ENCODE measurements around the gene QRICH2.
A peak's percentile ranks its signal among the peaks of the same experiment; 100 is the strongest.

QRICH2 gene

DNA sequence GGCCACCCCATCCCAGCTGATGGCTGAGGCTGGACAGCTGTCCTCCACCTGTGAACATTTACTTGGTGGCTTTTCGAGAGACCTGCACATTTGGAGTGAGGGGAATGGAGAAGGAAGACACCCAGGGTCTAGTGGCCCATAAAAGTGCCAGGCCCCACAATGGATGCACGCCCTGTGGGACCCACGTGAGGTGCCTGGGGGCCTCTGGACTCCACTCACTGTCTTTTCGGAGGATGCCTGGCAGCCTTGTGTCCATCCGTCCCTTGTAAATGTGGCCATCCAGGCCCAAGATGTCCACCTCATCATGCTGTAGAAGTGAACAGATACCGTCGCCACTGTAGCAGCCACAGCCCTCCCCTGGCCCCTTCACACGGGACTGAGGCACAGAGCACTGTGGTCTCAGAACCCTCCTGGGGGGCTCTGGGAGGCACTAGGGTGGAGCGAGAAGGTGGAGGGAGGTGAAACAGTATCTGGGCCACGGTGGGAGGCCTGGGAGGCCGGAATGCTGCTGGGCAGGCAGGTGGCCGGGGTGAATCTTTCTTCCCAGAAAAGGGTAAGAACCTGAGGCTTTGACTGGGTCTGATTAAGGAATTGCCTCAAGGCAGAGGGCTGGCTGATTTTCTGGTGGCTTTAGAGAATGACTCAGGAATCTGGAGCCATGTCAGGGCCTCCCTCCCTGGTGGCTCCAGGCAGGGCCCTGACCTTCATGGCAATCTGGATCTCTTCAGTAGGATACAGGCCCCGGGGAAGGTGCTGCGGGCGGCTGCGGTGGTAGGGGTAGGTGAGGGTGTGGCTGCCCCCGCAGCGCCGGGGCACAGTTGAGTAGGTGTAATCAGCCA lies 31.4 kb downstream of the QRICH2 start:
- no peak for DNase-seq

DNA sequence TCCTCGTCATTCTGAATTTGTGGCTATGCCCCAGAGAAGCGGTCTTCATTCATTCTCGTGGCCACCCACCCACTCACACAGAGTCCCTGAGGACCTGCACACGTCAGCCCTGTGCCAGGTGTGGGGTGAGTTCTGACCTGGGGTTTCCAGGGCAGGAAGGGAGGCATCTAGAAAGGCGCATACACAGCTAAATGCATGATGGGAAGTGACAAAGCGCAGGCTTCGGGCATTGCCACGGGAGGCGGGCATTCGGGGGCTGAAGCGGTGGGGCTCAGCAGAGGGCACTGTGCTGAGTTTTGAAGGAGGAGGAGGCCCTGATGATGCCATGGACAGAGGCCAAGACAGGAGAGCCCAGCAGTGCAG lies 32.0 kb downstream of the QRICH2 start:
- no peak for DNase-seq

DNA sequence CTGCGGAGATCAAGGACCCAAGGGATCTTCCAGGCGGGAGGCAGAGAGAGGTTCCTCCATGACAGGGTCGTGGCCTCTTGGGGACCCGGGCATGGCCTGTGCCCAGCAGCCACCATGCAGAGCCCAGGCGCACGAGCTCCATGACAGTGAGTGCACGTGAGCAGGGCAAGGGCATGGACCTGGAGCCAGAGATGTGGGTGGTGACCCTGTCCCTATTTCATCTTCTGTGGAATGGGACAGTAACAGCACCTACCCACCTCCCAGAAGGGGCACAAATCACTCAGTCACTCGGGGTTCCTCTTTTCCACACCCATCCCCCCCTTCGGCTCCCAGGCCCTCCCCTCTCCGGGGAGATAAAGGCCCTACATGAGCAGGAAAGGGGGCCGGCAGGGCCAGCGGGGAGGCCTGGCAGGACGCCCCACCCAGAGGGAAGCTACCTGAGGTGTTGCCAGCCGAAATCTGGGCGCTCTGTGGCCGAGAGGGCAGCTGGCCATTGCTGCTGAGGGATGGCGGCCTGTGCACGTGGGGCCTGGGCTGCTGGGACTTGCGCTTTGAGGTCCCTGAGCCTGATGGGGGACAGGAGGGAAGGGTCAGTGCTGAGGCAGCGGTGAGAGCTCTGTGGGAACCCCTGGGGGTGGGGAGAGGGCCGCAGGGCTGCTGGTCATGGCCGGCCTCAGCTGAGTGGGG lies 32.6 kb downstream of the QRICH2 start:
- DNase-seq: peak; percentile 8

DNA sequence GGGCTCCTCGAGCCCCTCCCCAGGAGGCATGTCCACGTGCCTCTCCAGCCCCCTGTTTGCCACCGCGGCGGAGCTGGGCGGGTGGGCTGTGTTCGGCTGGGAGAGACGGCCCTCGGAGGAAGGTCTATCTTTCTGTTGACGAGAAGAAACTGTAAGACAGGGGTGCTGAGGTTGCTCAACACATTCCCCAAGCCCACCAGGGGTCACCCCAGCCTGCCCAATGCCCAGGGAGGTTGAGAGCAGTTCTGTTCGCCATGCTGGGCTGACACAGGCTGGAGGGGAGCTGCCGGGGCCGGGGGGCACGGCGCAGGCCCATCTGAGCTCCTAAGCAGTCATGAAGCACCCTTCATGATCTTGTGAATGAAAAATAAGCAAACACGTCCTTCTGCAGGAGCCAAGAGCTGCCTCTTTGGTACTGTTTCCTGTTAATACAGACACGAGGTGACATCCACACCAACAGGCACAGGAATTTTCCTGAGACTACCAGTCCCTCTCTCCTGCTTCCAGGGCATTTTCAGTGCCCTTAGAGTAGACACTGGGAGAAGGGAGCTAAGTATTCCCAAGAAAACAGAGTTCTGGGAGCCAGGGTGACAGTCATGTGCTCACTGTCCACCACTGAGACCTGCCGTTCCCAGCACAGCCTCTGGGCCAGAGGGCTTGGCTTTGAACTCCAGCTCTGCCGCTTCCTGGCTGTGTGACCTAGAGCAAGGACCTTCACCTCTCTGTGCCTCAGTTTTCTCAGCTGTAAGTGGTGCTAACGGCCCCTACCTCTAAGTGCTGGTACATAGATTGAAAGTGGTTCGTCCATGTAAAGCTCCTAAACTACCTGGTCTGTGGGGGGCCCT lies 33.7 kb downstream of the QRICH2 start:
- peak; percentile 12 for DNase-seq

DNA sequence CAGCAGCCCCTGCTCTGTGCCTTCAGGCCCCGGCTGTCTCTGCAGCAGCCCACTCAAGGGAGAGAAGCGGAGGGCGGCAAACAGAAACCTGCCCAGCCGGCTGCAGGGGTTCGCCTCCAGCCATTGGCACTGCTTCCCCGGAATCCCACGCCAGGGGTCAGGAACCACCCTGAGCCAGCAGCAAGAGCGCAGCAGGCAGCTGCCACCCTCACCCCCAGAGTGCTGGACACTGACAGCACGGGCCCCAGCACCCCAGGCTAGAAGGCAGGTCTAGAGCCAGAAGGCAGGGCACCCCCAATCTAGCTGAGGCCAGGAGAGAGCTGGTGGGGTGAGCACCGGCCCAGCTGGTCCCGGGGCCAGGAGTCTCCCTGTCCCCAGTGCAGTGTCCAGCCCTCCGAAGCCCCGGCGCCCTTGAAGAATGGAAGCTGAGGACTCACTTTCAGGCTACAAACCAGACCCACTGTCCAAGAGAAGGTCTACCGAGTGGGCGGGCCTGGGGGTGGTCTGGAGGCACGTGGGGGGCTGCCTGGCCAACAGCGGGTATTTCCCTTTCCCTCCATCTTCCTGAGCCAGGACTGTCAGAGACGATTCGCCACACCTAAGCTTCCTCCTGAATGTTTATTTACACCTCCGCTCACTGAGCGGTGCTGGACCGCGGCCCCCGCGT lies 34.5 kb downstream of the QRICH2 start:
- DNase-seq: peak; percentile 18

DNA sequence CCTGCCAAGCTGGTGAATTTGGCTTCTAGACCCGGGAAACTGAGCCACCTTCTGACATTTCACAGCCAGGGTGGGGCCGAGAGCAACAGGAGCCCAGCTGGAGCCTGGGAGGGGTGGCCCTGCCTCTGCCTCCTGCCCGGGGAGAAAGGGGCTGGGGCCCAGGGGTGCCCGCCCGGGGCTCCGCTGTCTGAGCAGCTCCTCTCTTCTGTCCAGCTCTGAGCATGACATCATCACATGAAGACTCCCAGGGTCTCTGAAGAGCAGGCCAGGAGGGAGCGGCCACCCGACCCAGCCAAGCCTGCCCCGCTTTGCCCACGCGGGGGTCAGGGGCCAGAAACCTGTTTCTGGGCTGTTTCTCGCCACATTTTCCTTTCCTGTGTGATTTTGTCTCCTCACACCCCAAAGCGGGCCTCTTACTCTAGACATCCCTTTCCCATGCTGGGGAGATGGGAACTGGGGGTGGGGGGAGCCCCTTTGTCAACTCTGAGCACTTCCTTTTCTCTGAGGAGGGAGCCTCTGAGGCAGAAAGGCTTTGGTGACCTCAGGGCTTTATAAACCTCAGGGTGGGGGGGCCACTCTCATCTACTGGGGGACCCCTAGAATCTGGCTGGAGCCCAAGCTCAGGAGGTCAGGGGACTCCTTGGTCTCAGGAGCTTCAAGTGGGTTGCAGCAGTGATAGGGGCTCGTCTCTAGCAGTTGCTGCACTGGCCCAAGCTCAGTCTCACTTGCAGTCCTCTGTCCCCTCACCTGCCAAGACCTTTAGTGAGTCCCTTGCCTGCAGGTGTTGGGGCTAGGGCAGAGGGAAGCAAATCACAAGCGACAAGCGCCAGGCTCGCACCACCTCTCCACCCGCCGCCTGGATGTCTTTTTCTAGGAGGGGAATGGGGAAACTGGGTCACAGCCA lies 35.3 kb downstream of the QRICH2 start:
- DNase-seq: peak; percentile 86

DNA sequence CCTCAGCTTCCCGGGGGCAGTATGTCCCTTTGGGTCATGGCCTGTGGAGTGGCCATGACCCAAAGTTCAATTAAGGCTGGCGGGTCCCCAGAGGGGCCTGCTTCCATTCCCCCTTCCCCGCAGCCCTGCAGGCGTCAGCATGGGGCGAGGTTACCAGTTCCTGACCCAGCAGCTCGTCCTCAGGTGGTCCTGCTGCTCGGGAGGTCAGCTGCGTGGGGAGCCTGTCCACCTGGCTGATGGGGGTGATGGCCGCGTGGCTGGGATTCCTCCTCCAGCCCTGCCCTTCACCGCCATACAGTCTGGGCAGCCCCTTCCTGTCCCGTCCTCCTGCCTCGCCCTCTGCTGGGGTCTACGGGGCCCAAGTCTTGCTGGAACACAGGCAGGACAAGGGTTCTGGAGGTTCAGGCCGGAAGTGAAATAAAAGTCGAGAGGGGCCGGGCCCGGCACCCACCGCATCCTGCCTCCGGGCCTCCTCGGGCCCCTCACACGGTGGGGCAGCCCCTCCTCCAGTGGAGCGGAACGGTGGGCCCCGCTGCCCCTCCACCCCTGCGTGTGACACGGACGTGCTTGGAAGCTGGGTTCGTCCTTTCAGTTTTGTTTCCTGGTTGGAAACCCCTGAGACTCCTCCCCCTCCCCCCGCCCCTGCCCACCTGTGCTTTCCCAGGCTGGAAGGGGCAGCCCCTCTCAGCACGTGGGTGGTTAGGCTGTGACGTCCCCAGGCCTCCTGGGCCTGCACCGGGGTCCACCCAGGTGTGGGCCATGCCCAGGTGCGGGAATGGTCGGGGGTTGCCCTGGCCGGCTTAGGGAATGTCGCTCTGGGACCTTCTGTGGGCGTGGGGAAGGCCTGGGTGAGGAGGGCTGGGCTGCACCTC lies 36.2 kb downstream of the QRICH2 start:
- DNase-seq: peak; percentile 94

DNA sequence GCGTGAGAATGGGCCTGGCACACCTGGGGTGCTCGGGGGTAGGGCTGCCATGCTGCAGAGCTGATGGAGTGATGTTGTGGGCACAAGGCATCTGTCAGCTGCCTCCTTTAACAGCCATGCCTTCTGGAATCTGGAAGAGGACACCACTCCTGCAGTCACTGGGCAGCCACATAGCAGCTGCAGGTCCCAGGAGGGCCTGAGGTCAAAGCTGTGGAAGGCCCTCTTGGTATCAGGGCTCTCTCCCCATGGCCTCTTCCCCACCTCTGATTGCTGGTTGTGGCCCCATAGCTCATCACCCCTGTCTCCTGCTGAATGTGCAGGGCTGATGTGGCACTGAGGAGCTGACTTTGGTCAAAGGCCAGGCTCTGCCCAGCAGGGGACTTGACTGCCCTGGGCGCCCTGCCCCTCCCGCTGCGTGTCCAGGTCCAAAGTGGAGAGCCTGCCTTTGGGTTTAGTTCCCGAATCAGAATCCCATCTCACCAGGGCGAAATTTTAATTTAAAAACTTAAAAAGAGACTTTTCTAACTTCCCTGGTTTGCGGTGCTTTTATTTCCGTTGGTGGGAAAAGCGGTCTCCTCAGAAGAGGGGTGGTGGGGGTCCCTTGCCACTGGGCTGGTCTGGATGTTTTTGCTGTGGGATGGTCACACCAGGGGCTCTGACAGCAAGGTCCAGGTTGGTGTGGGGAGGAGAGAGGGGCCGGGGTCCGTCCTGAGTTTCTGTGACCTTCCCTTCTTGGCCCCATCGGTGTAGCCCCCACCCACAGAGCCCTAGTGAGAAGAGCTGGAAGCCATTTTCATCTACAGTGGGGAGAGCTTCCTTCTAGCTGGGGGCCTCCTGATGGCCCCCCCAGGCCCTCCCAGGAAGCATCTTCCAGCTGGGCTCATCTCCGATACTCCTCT lies 37.1 kb downstream of the QRICH2 start:
- DNase-seq: peak; percentile 45

DNA sequence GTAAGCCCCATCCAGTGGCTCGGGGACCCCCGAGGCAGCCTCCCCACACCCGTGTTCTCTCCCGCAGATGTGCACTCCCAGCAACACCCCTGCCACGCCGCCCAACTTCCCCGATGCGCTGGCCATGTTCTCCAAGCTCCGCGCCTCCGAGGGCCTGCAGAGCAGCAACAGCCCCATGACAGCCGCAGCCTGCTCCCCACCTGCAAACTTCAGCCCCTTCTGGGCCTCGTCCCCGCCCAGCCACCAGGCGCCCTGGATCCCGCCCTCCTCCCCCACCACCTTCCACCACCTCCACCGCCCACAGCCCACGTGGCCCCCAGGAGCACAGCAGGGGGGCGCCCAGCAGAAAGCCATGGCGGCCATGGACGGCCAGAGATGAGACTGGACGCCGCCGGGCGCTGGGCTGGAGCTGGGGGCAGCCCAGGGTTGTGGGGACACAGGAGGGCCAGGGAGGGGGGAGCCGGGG lies 37.9 kb downstream of the QRICH2 start:
- DNase-seq: peak; percentile 54

DNA sequence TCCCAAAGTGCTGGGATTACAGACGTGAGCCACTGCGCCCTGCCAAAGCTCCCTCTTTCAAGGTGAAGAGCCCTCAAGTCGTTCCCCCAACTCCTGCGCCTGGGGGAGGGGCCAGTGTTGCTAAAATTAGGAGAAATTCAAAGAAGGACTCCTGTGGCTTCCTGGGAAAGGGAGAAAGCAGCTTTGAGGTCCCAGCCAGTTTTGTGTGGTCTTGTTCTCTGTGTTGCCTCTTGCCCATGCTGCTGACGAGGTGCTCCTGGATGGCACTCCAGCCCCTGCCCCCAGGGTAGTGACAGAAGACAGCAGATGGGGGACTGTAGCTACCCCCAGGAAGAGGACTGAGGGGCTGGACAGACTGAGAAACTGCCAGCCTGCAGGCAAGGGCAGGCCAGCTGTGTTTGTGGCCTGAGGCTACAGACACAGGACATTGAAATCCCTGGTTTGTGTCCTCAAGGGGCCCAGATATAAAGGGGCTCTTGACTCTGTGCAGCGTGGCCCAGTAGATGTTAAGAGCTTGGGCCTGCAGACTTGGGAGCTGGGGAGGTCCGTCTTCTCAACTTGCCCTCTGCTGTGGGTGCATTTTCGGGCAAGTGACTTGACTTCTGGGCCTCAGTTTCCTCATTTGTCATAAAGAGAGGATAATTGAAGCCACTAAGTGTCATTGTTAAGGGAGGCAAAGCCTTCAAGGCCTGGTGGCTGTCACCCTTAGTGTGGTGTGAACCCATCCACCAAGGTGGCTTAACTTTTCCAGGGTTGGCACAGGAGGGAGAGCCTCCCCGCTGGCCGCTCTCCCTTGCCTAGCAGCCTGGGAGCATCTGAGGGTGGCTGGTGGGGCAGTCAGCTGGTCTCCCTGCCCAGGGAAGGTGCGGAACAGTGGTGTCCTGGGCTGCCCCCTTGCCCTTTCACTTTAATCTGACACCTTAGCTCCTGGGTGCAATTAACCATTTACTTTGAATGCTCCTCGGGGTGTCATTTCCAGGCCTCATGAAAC lies 38.8 kb downstream of the QRICH2 start:
- DNase-seq: peak; percentile 29

DNA sequence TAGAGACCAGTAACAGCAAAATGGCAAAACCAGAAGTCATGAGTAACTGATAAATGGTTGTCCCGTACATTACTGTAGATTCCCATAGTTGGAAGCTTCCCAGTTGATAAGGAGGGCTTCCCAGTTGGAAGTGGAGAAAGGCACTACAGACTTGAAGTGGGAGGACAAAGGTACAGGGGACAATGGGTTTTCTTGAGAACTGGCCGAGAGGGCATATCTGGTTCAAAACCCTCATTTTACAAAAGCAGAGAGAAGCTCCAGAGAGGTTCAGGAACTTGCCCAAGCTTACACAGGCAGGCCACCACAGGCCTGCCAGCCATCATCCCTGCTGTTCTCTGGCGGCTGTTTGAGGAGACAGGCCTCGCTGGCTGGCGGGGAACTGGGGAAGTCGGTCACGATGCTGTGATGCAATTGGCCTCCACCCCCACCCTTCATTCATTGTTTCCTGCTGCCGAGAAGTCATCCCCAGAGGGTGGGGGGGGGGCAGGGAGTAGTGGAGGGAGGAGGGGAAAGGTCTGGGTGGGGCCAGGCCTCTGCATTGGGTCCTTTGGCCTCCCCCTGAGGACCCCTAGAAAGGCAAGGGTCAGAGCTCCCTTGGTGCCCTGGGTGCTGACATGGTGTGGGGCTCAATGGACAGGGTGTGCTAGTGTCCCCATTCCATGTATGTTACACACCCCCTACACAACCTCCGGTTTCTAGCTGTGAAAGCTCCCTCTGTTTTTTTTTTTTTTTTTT lies 39.9 kb downstream of the QRICH2 start:
- peak; percentile 87 for DNase-seq

DNA sequence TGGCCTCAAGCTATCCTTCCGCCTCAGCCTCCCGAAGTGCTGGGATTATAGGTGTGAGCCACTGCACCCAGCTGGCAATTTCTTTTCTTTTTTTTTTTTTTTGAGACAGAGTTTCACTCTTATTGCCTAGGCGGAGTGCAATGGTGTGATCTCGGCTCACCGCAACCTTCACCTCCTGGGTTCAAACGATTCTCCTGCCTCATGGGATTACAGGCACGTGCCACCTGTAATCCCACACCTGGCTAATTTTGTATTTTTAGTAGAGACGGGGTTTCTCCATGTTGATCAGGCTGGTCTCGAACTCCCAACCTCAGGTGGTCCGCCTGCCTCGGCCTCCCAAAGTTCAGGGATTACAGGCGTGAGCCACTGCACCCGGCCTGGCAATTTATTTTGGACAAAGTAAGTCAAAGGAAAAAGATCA lies 40.5 kb downstream of the QRICH2 start:
- peak; percentile 48 for DNase-seq

DNA sequence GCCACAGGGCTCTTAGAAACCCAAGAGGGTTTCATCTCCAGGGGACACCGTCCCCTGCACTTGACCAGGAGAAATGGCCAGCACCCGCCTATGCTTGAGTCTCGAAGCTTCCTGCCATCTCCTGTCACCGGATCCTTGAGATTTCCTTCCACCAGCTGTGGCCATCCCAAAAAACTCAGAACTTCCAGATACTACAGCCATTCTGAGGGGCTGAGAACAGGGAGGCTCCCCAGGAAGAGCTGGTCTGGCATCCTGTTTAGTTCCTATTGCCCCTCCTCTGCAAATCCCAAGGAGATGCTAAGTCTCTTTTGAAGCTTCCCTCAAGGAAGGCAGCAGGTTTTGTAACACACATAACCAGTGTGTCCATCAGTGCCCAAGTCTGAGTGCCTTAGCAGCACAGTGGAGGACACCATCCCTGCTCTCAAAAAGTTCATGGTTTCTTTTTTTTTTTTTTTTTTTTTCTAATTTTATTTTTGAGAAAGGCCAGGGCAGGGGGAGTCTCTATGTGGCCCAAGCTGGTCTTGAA lies 41.0 kb downstream of the QRICH2 start:
- DNase-seq: peak; percentile 8

DNA sequence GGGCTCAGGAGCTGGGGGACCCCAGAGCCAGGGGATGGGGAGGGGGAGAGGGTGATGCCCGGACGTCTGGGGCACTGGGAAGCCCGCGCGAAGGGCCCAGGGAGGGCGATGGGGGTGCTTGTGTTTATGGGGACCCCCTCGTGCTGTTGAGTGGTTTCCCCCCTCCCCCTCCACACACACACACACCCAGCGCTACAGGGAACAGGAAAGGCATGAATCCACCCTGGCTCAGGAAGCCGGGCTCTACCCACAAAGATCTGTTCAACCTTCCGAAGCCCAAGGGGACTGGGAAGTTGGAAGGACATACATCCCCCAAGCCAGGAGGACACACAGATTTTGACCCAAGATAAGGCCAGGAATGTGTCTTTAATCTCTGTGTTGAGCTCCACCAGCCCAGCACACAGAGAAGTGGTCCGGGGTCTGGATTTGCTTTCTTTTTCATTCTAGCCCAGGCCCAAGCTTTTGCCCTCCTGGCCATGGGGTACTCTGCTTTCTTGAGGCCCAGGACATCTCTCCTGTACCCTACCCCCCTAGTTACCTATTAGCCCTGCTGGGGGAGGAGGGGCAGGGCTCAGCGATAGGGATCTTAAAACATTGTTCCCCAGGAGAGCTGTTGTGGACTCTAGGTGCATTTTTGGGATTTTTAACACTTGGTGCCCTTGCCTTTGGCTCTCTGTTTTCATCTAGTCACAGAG lies 41.7 kb downstream of the QRICH2 start:
- peak; percentile 47 for DNase-seq

DNA sequence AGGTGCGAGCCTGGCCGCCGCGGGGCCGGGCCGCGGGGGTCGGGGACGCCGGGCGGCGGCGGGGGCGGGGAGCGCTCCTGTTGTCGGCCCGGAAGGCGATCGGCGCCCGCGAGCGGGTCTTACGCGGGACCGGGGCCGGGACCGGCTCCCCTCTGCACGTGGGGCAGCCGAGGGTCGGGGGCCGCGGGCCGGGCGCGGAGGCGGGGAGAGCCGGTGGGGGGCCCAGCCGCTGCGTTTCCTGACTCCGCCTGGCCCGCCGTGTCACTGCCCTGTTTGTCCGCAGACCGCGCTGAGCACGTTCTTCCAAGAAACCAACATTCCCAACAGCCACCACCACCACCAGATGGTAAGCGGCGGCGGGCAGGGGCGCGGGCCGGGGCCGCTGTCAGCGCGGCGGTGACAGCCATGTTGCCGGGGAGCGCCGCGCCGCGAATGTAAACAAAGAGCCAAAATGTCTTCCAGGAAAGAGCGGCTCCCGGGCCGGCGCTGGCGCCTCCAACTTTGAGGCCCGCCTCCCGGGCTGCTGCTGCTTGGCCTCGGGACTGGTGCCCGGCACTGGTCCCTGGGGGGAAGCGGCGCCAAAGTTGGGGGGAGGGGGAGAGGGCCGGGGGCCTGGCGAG lies 42.3 kb downstream of the QRICH2 start:
- peak; percentile 70 for DNase-seq
